Smooth muscle cell (in vitro differentiated cells): Measurements from ENCODE around the gene TEKT3. TPM values are rescaled to one million over a fixed set of nuclear protein-coding genes. Genes with fewer than 3 reads are reported as not detected.

Experiments
- DNase-seq: peaks from one replicate; lab custom pipeline; 2025; ENCODE audit not compliant: unreplicated experiment; lab: John Stamatoyannopoulos, UW
- H2AFZ ChIP-seq: fragments of 200-600 bp; sonication (generic); 2 replicates; pipeline ENCODE4 v1.6.0; 2016; ENCODE audit warnings: antibody characterized with exemption, low read depth, mild to moderate bottlenecking
- H3F3A ChIP-seq: fragments of 200-600 bp; sonication (generic); 2 replicates; pipeline ENCODE4 v1.6.0; 2017; ENCODE audit warnings: antibody characterized with exemption, low read depth
- H3K27ac ChIP-seq: fragments of 200-600 bp; sonication (generic); 2 replicates; pipeline ENCODE4 v1.5.1; 2016; ENCODE audit warnings: low read depth, mild to moderate bottlenecking
- H3K27me3 ChIP-seq: fragments of 200-600 bp; sonication (generic); 2 replicates; pipeline ENCODE4 v1.6.1; 2016; ENCODE audit warnings: low read depth, mild to moderate bottlenecking
- H3K36me3 ChIP-seq: fragments of 200-600 bp; sonication (generic); 2 replicates; pipeline ENCODE4 v1.5.1; 2016; ENCODE audit warnings: low read depth
- H3K4me1 ChIP-seq: fragments of 200-600 bp; sonication (generic); 2 replicates; pipeline ENCODE4 v1.5.1; 2016; ENCODE audit warnings: low read depth
- H3K4me2 ChIP-seq: fragments of 200-600 bp; sonication (generic); 2 replicates; pipeline ENCODE4 v1.6.0; 2016; ENCODE audit warnings: mild to moderate bottlenecking
- H3K4me3 ChIP-seq: fragments of 200-600 bp; sonication (generic); 2 replicates; pipeline ENCODE4 v1.5.1; 2016; ENCODE audit warnings: mild to moderate bottlenecking
- H3K79me2 ChIP-seq: fragments of 200-600 bp; sonication (generic); 2 replicates; pipeline ENCODE4 v1.6.0; 2016; ENCODE audit warnings: low read depth, mild to moderate bottlenecking
- H3K9ac ChIP-seq: fragments of 200-600 bp; sonication (generic); 2 replicates; pipeline ENCODE4 v1.6.0; 2016; ENCODE audit warnings: low read depth
- H3K9me3 ChIP-seq: fragments of 200-600 bp; sonication (generic); replicated peaks from 2 replicates; pipeline ENCODE4 v1.5.1; 2016; ENCODE audit warnings: low read depth
- H4K20me1 ChIP-seq: fragments of 200-600 bp; sonication (generic); 2 replicates; pipeline ENCODE4 v1.6.0; 2016; ENCODE audit warnings: low read depth
- CTCF ChIP-seq: fragments of 200-600 bp; sonication (generic); IDR thresholded peaks from 2 replicates; pipeline ENCODE4 v1.5.1; 2017; ENCODE audit warnings: borderline replicate concordance, mild to moderate bottlenecking, antibody characterized with exemption; ENCODE audit not compliant: insufficient read depth, poor library complexity, severe bottlenecking
- WGBS: methylation state at CpG from one replicate; pipeline ENCODE4 v1.1.7; 2016; ENCODE audit warnings: low lambda C conversion rate; 5-methylcytosine and 5-hydroxymethylcytosine counted together
- polyA plus RNA-seq: library from polyadenylated mRNA; unstranded; fragments of >200 nt; fragmentation: Nextera tagmentation; extraction: Ambion mirVana; gene quantifications from 2 replicates; pipeline ENCODE4 v1.2.1, GENCODE V29; 2016
- total RNA-seq: library from RNA; depleted of rRNA; stranded (reverse); fragments of >200 nt; gene quantifications from 2 replicates; pipeline ENCODE4 v1.2.3, GENCODE V29; 2014

Gene TEKT3
- total and polyA plus RNA-seq, 2 experiments from 2014 or later = 0.09 to 1.00 TPM

GRCh38 chr17:15351925-15352324 lies 10.5 kb upstream of the TEKT3 start:
- no peaks in the 10 kb centered on the region for H3K9me3 ChIP-seq
- no peaks in the 10 kb centered on the region for H3K36me3 ChIP-seq
- no peak overlapping the region for H2AFZ ChIP-seq
- H4K20me1 ChIP-seq = no peaks in the 10 kb centered on the region
- no peaks in the 10 kb centered on the region for H3K27me3 ChIP-seq
- no peak for DNase-seq
- peak overlapping the region; percentile 54 for H3K27ac ChIP-seq
- H3K4me3 ChIP-seq = no peak overlapping the region
- 64% methylated on average over 3 of the region's 3 CpGs for WGBS
- no peak for TF ChIP-seq CTCF
- H3K79me2 ChIP-seq = no peaks in the 10 kb centered on the region
- peak overlapping the region; percentile 78 for H3K4me2 ChIP-seq
- no peak overlapping the region for H3K9ac ChIP-seq
- peaks cover 3% of the 10 kb centered on the region for H3F3A ChIP-seq
- no peaks in the 10 kb centered on the region for H3K4me1 ChIP-seq

GRCh38 chr17:15351478-15351840 lies 10.1 kb upstream of the TEKT3 start:
- Histone ChIP-seq H3K27ac (peak overlapping the region; percentile 54), H2AFZ (peak overlapping the region; percentile 61), H3K4me3 (peak overlapping the region; percentile 20), H3F3A (peaks cover 3% of the 10 kb centered on the region), H3K9me3 (no peaks in the 10 kb centered on the region), H3K9ac (peak overlapping the region; percentile 14), H3K27me3 (no peaks in the 10 kb centered on the region), H3K4me1 (no peaks in the 10 kb centered on the region), H4K20me1 (no peaks in the 10 kb centered on the region), H3K4me2 (peak overlapping the region; percentile 78), H3K36me3 (no peaks in the 10 kb centered on the region), H3K79me2 (no peaks in the 10 kb centered on the region)
- no peak for DNase-seq
- 13% methylated on average over 4 of the region's 4 CpGs for WGBS
- TF ChIP-seq CTCF = no peak

- no peaks in the 10 kb centered on the region for H3K9me3 ChIP-seq
- no peaks in the 10 kb centered on the region for H4K20me1 ChIP-seq
- no peaks in the 10 kb centered on the region for H3K4me1 ChIP-seq
- DNase-seq = no peak
- no peaks in the 10 kb centered on the region for H3K79me2 ChIP-seq
- no peaks in the 10 kb centered on the region for H3K36me3 ChIP-seq
- peak overlapping the region; percentile 20 for H3K4me3 ChIP-seq
- peak overlapping the region; percentile 14 for H3K9ac ChIP-seq
- peaks cover 3% of the 10 kb centered on the region for H3F3A ChIP-seq
- peak overlapping the region; percentile 54 for H3K27ac ChIP-seq
- TF ChIP-seq CTCF = no peak
- H3K27me3 ChIP-seq = no peaks in the 10 kb centered on the region
- WGBS = 1% methylated on average over 10 of the region's 10 CpGs
- H2AFZ ChIP-seq = peak overlapping the region; percentile 61
- peak overlapping the region; percentile 78 for H3K4me2 ChIP-seq
These were observed 9.5 kb upstream of the TEKT3 start for GRCh38 chr17:15350777-15351477.

- TF ChIP-seq CTCF = no peak
- Histone ChIP-seq H3K79me2 (no peaks in the 10 kb centered on the region), H3K4me3 (no peak overlapping the region), H2AFZ (no peak overlapping the region), H3K9me3 (no peaks in the 10 kb centered on the region), H3K9ac (no peak overlapping the region), H3K4me2 (no peak overlapping the region), H3K27ac (no peak overlapping the region), H4K20me1 (no peaks in the 10 kb centered on the region), H3K4me1 (no peaks in the 10 kb centered on the region), H3K36me3 (no peaks in the 10 kb centered on the region), H3K27me3 (no peaks in the 10 kb centered on the region), H3F3A (peaks cover 3% of the 10 kb centered on the region)
- 67% methylated on average over 2 of the region's 2 CpGs for WGBS
- no peak for DNase-seq
These were observed 7.7 kb upstream of the TEKT3 start for GRCh38 chr17:15349119-15349518.
